CD4-positive, alpha-beta T cell treated with Interferon gamma for 1 hour (primary cell): Measurements from ENCODE around the gene TMEM207.

ENCODE experiments used
- DNase-seq: peaks from one replicate; pipeline ENCODE4 v3.0.0-alpha.2; 2020

TMEM207 gene

GRCh38 chr3:190381441-190381840, 68.3 kb downstream of the TMEM207 start:
- DNase-seq, result no peak

GRCh38 chr3:190380184-190380583, 69.5 kb downstream of the TMEM207 start:
- DNase-seq, result no peak
